Neuron (in vitro differentiated cells): ENCODE measurements around the gene ZNF391.
"Not testable (repeated sequence)": the region's sequence is repeated elsewhere in the genome, so short reads cannot be mapped to it uniquely, and the experiment has no call there.

ENCODE experiments used
- H2AFZ ChIP-seq: one replicate; pipeline ENCODE4 v1.6.1; 2013; ENCODE audit warnings: low read depth, mild to moderate bottlenecking, inconsistent platforms, low read length, moderate library complexity
- H3K27me3 ChIP-seq: one replicate; pipeline ENCODE4 v1.6.1; 2013; ENCODE audit warnings: low read length; ENCODE audit not compliant: insufficient read depth
- H3K36me3 ChIP-seq: one replicate; pipeline ENCODE4 v1.6.1; 2013; ENCODE audit warnings: low read length; ENCODE audit not compliant: insufficient read depth
- H3K4me1 ChIP-seq: one replicate; pipeline ENCODE4 v1.6.1; 2013; ENCODE audit warnings: low read length; ENCODE audit not compliant: insufficient read depth
- H3K4me3 ChIP-seq: 2 replicates; pipeline ENCODE4 v1.5.1; 2013; ENCODE audit warnings: mild to moderate bottlenecking, low read length, moderate library complexity
- H3K9me3 ChIP-seq: one replicate; pipeline ENCODE4 v1.6.1; 2013; ENCODE audit warnings: low read length

ZNF391 gene

GRCh38 chr6:27394073-27394472 lies 5.5 kb downstream of the ZNF391 start:
- no peak overlapping the region for H3K4me3 ChIP-seq
- peaks cover 16% of the 10 kb centered on the region for H3K9me3 ChIP-seq
- peaks cover 1% of the 10 kb centered on the region for H3K4me1 ChIP-seq
- H3K27me3 ChIP-seq, result no peaks in the 10 kb centered on the region
- H3K36me3 ChIP-seq, result no peaks in the 10 kb centered on the region
- H2AFZ ChIP-seq, result no peak overlapping the region

- H3K4me1 ChIP-seq, result no peaks in the 10 kb centered on the region
- no peaks in the 10 kb centered on the region for H3K27me3 ChIP-seq
- H3K36me3 ChIP-seq, result peaks cover 5% of the 10 kb centered on the region
- no peak overlapping the region for H2AFZ ChIP-seq
- H3K9me3 ChIP-seq, result peaks cover 31% of the 10 kb centered on the region
- H3K4me3 ChIP-seq, result no peak overlapping the region
Measured at GRCh38 chr6:27400877-27401642, 12.5 kb downstream of the ZNF391 start.

GRCh38 chr6:27406085-27406484 lies 17.5 kb downstream of the ZNF391 start:
- Histone ChIP-seq H2AFZ (no peak overlapping the region), H3K27me3 (no peaks in the 10 kb centered on the region), H3K36me3 (peaks cover under 1% of the 10 kb centered on the region), H3K4me3 (no peak overlapping the region), H3K4me1 (no peaks in the 10 kb centered on the region), H3K9me3 (peaks cover 9% of the 10 kb centered on the region)

GRCh38 chr6:27407153-27407814 lies 18.7 kb downstream of the ZNF391 start:
- Histone ChIP-seq H3K9me3 (peaks cover 3% of the 10 kb centered on the region), H3K4me1 (no peaks in the 10 kb centered on the region), H3K36me3 (no peaks in the 10 kb centered on the region), H3K27me3 (no peaks in the 10 kb centered on the region), H2AFZ (no peak overlapping the region), H3K4me3 (no peak overlapping the region)

GRCh38 chr6:27414300-27414699 lies 25.7 kb downstream of the ZNF391 start:
- Histone ChIP-seq H3K36me3 (no peaks in the 10 kb centered on the region), H3K4me3 (no peak overlapping the region), H3K27me3 (no peaks in the 10 kb centered on the region), H3K9me3 (no peaks in the 10 kb centered on the region), H2AFZ (no peak overlapping the region), H3K4me1 (no peaks in the 10 kb centered on the region)

- Histone ChIP-seq H3K4me1 (no peaks in the 10 kb centered on the region), H3K36me3 (no peaks in the 10 kb centered on the region), H2AFZ (no peak overlapping the region), H3K4me3 (no peak overlapping the region), H3K9me3 (no peaks in the 10 kb centered on the region), H3K27me3 (no peaks in the 10 kb centered on the region)
Measured at GRCh38 chr6:27414996-27415395, 26.4 kb downstream of the ZNF391 start.

- H3K9me3 ChIP-seq, result no peaks in the 10 kb centered on the region
- H3K36me3 ChIP-seq, result no peaks in the 10 kb centered on the region
- H3K4me3 ChIP-seq, result no peak overlapping the region
- no peak overlapping the region for H2AFZ ChIP-seq
- H3K27me3 ChIP-seq, result no peaks in the 10 kb centered on the region
- H3K4me1 ChIP-seq, result no peaks in the 10 kb centered on the region
Measured at GRCh38 chr6:27415898-27416297, 27.3 kb downstream of the ZNF391 start.

- H3K27me3 ChIP-seq, result no peaks in the 10 kb centered on the region
- no peak overlapping the region for H3K4me3 ChIP-seq
Measured at GRCh38 chr6:27419363-27419762, 30.8 kb downstream of the ZNF391 start.

GRCh38 chr6:27422651-27423332 lies 34.2 kb downstream of the ZNF391 start:
- H3K36me3 ChIP-seq, result no peaks in the 10 kb centered on the region
- H3K4me1 ChIP-seq, result no peaks in the 10 kb centered on the region
- H3K27me3 ChIP-seq, result no peaks in the 10 kb centered on the region
- no peaks in the 10 kb centered on the region for H3K9me3 ChIP-seq
- no peak overlapping the region for H2AFZ ChIP-seq
- no peak overlapping the region for H3K4me3 ChIP-seq

More at GRCh38 chr6:27419363-27419762, 30.8 kb downstream of the ZNF391 start:
- H3K4me1 ChIP-seq, result no peaks in the 10 kb centered on the region
- H2AFZ ChIP-seq, result no peak overlapping the region
- H3K9me3 ChIP-seq, result no peaks in the 10 kb centered on the region
- no peaks in the 10 kb centered on the region for H3K36me3 ChIP-seq

- H3K4me3 ChIP-seq, H2AFZ ChIP-seq, H3K9me3 ChIP-seq, H3K27me3 ChIP-seq, H3K36me3 ChIP-seq, H3K4me1 ChIP-seq: not testable (repeated sequence)
Measured at GRCh38 chr6:27424851-27425250, 36.3 kb downstream of the ZNF391 start.

GRCh38 chr6:27426045-27426620 lies 37.6 kb downstream of the ZNF391 start:
- Histone ChIP-seq H3K36me3 (no peaks in the 10 kb centered on the region), H3K9me3 (peaks cover 2% of the 10 kb centered on the region), H3K4me3 (no peak overlapping the region), H3K4me1 (no peaks in the 10 kb centered on the region), H3K27me3 (no peaks in the 10 kb centered on the region), H2AFZ (no peak overlapping the region)

GRCh38 chr6:27428502-27428901 lies 39.9 kb downstream of the ZNF391 start:
- Histone ChIP-seq H3K4me3 (no peak overlapping the region), H3K27me3 (no peaks in the 10 kb centered on the region), H3K36me3 (no peaks in the 10 kb centered on the region), H2AFZ (no peak overlapping the region), H3K9me3 (peaks cover 3% of the 10 kb centered on the region), H3K4me1 (no peaks in the 10 kb centered on the region)

GRCh38 chr6:27428966-27429365 lies 40.4 kb downstream of the ZNF391 start:
- Histone ChIP-seq H3K4me1 (no peaks in the 10 kb centered on the region), H3K9me3 (peaks cover 3% of the 10 kb centered on the region), H3K36me3 (no peaks in the 10 kb centered on the region), H3K27me3 (no peaks in the 10 kb centered on the region), H3K4me3 (no peak overlapping the region), H2AFZ (no peak overlapping the region)
